CD4-positive, alpha-beta memory T cell (primary cell): ENCODE results near the gene VRK3. TPM values are rescaled to one million over a fixed set of nuclear protein-coding genes. Genes with fewer than 3 reads are reported as not detected.

Experiments
- CTCF ChIA-PET: fragments of 350-600 bp; sonication (Branson Sonifier 250); formaldehyde crosslinking; loops from one replicate; lab custom pipeline; 2021; ENCODE audit warnings: inconsistent platforms; ENCODE audit not compliant: partially characterized antibody; lab: Charles Lee
- POLR2A ChIA-PET: fragments of 350-600 bp; sonication (Branson Sonifier 250); formaldehyde crosslinking; loops from one replicate; lab custom pipeline; 2021; ENCODE audit not compliant: partially characterized antibody; lab: Charles Lee
- DNase-seq, 5 donors: peaks; one replicate each; pipeline versions ENCODE4 v3.0.0 to v3.0.0-alpha.2; 2020 to 2022; ENCODE audit warnings: mixed read lengths in 1 of 5
- H3K27ac ChIP-seq: one replicate; pipeline ENCODE4 v1.7.0; 2013; ENCODE audit warnings: low read depth, low read length
- H3K27me3 ChIP-seq: 2 replicates; pipeline ENCODE4 v1.7.0; 2013; ENCODE audit warnings: mild to moderate bottlenecking, low read length, moderate library complexity; ENCODE audit not compliant: insufficient read depth
- H3K36me3 ChIP-seq: 2 replicates; pipeline ENCODE4 v1.7.0; 2013; ENCODE audit warnings: mild to moderate bottlenecking, low read length, moderate library complexity; ENCODE audit not compliant: insufficient read depth
- H3K4me1 ChIP-seq: 2 replicates; pipeline ENCODE4 v1.7.0; 2013; ENCODE audit warnings: mild to moderate bottlenecking, low read length, moderate library complexity; ENCODE audit not compliant: insufficient read depth
- H3K4me3 ChIP-seq, 2 donors: one replicate each; pipeline ENCODE4 v1.7.0; 2013; ENCODE audit warnings: low read length in 2 of 2, mild to moderate bottlenecking in 1 of 2
- H3K9me3 ChIP-seq, 2 donors: one replicate each; pipeline ENCODE4 v1.7.0; 2013; ENCODE audit warnings: low read length in 2 of 2, control low read depth in 1 of 2; ENCODE audit not compliant: control insufficient read depth in 1 of 2
- H3K27ac Mint-ChIP-seq, 7 donors: one replicate each; pipeline ENCODE4 v1.8.0; 2020 to 2021; ENCODE audit warnings: mixed read lengths in 7 of 7, mild to moderate bottlenecking in 6 of 7, inconsistent platforms in 3 of 7, moderate library complexity in 3 of 7
- H3K27me3 Mint-ChIP-seq, 2 donors: one replicate each; pipeline ENCODE4 v1.8.0; 2020 to 2021; ENCODE audit warnings: mixed read lengths in 2 of 2
- H3K36me3 Mint-ChIP-seq, 2 donors: one replicate each; pipeline ENCODE4 v1.8.0; 2020 to 2021; ENCODE audit warnings: mixed read lengths in 2 of 2, inconsistent platforms in 1 of 2, mild to moderate bottlenecking in 1 of 2
- H3K4me1 Mint-ChIP-seq, 4 donors: one replicate each; pipeline ENCODE4 v1.8.0; 2020 to 2021; ENCODE audit warnings: mixed read lengths in 4 of 4, mild to moderate bottlenecking in 1 of 4
- H3K4me3 Mint-ChIP-seq, 8 donors: one replicate each; pipeline ENCODE4 v1.8.0; 2020 to 2021; ENCODE audit warnings: mixed read lengths in 8 of 8, mild to moderate bottlenecking in 7 of 8, moderate library complexity in 6 of 8, inconsistent platforms in 3 of 8
- H3K9me3 Mint-ChIP-seq, 8 donors: one replicate each; pipeline ENCODE4 v1.8.0; 2020 to 2021; ENCODE audit warnings: mixed read lengths in 8 of 8, mild to moderate bottlenecking in 5 of 8, inconsistent platforms in 3 of 8, moderate library complexity in 1 of 8
- intact Hi-C: fragments of 100-400 bp; cut with micrococcal nuclease; formaldehyde crosslinking; loops from one replicate; pipeline ENCODE4 v1.15.1; 2023
- polyA plus RNA-seq, 2 donors: library from polyadenylated mRNA; unstranded; fragments of 300-500 nt; fragmentation: Illumina TruSeq; gene quantifications; one replicate each; pipeline ENCODE4 v1.2.3, GENCODE V29; 2021
- total RNA-seq, 2 experiments: library from RNA; stranded (reverse); gene quantifications; one replicate each; pipeline ENCODE4 v1.2.3, GENCODE V29; 2021

The VRK3 gene
- total and polyA plus RNA-seq, 4 experiments from 2014 or later: 85.8 to 114 (median 108) TPM

DNA sequence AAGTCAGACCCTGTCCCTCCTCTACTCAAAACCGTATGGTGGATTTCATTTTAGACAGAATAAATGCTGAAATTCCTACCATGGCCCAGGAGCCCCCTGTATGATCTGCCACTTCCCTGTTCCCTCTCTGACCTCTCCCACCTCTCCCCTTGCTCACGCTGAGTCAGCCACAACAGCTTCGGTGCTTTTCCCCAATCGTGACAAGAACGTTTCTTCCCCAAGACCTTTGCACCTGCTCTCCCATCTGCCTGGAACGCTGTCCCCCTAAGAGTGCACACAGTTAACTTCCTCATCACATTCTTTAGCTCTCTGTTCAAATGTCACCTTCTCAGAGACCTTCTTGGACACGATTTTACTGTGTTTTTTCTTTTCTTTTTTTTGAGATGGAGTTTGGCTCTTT lies 2.3 kb downstream of the VRK3 start:
- no peak overlapping the region for H3K27ac ChIP-seq
- Mint-ChIP-seq H3K36me3 (peaks cover 12 to 31% of the 10 kb centered on the region in 2 donors), H3K4me1 (peaks cover 20 to 60% (median 41%) of the 10 kb centered on the region in 4 donors), H3K27ac (peak overlapping the region in 2 of 7 donors; percentile 11 to 64), H3K4me3 (peak overlapping the region in 4 of 8 donors; percentile 5 to 68 (median 49)), H3K27me3 (no peaks in the 10 kb centered on the region), H3K9me3 (peaks cover 0 to 6% (median 0%) of the 10 kb centered on the region in 8 donors)
- no peak overlapping the region for H3K4me3 ChIP-seq
- POLR2A ChIA-PET: interaction anchor here (3.4 kb wide), 1 partner anchor 94 kb away, joined by 18 read pairs; the partner anchor contains the start of genes ATF5 and NUP62
- H3K9me3 ChIP-seq: no peaks in the 10 kb centered on the region
- CTCF ChIA-PET: no interaction called here
- H3K36me3 ChIP-seq: peaks cover 18% of the 10 kb centered on the region
- peaks cover 33% of the 10 kb centered on the region for H3K4me1 ChIP-seq
- intact Hi-C loops: loop anchor here (10.0 kb wide), 1 partner anchor 782 kb away; no protein-coding TSS in a partner anchor
- DNase-seq: no peak
- H3K27me3 ChIP-seq: no peaks in the 10 kb centered on the region

DNA sequence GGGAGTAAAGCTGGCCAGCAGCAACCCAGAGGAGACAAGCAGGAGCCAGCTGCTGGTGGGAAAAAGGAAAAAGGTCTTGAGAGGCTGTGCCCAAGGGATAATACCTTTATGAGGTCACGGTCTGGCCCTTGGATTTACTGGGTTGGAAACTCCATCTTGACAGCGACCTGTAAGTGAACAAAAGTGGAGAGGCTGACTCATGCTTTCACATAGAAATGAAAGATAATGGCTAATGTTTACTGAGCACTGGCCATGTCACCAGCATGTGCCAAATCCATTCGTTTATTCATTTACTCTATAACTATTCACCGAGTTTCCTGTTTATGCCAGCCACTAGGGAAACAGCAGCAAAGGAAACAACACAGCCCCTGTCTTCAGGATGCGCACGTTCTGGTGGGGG lies 4.7 kb downstream of the VRK3 start:
- H3K27me3 ChIP-seq: no peaks in the 10 kb centered on the region
- no peaks in the 10 kb centered on the region for H3K9me3 ChIP-seq
- Mint-ChIP-seq H3K9me3 (peaks cover 0 to 3% (median 0%) of the 10 kb centered on the region in 8 donors), H3K4me1 (peaks cover 11 to 39% (median 26%) of the 10 kb centered on the region in 4 donors), H3K27ac (peak overlapping the region in 3 of 7 donors; percentile 23 to 88 (median 48)), H3K27me3 (no peaks in the 10 kb centered on the region), H3K4me3 (no peak overlapping the region), H3K36me3 (peaks cover 25 to 45% of the 10 kb centered on the region in 2 donors)
- no peak overlapping the region for H3K27ac ChIP-seq
- ChIA-PET POLR2A (no interaction called here), CTCF (no interaction called here)
- peaks cover 21% of the 10 kb centered on the region for H3K4me1 ChIP-seq
- no peak for DNase-seq
- H3K4me3 ChIP-seq: no peak overlapping the region
- H3K36me3 ChIP-seq: peaks cover 35% of the 10 kb centered on the region
- intact Hi-C loops: loop anchor here (10.0 kb wide), 1 partner anchor 784 kb away; no protein-coding TSS in a partner anchor

DNA sequence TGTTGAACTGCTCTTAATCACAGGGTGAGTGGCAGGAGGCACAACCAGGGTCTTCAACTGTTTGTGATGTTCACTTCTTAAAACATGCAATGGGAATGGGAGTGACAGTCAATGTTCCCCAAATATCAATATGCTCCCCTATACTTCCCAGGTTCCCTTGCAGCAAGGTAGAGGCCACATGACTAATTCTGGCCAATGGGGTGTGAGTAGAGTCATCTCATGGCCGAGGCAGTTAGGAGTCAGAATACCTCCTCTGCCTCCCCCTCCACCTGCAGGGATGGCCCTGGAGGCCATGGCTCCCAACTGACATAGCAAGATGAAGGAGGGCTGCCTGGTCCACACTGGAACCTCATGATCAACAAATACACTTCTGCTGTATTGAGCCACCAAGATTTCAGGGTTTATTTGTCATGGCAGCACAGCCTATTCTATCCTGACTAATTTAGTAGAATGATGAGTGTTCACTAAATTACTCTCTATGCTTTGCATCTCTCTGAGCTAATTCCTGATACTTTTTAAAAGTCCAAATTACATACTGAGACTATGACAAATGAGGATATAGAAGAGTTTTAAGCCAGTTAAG lies 8.9 kb downstream of the VRK3 start:
- no peak for DNase-seq
- H3K27me3 ChIP-seq: no peaks in the 10 kb centered on the region
- peaks cover 5% of the 10 kb centered on the region for H3K4me1 ChIP-seq
- intact Hi-C loops: no loop called here
- peaks cover 59% of the 10 kb centered on the region for H3K36me3 ChIP-seq
- no peaks in the 10 kb centered on the region for H3K9me3 ChIP-seq
- no peak overlapping the region for H3K4me3 ChIP-seq
- Mint-ChIP-seq H3K4me3 (no peak overlapping the region), H3K27ac (peak overlapping the region in 1 of 7 donors; percentile 11), H3K36me3 (peaks cover 48 to 72% of the 10 kb centered on the region in 2 donors), H3K4me1 (peaks cover 0 to 9% (median 2%) of the 10 kb centered on the region in 4 donors), H3K9me3 (no peaks in the 10 kb centered on the region), H3K27me3 (no peaks in the 10 kb centered on the region)
- CTCF ChIA-PET: no interaction called here
- POLR2A ChIA-PET: no interaction called here
- H3K27ac ChIP-seq: no peak overlapping the region

DNA sequence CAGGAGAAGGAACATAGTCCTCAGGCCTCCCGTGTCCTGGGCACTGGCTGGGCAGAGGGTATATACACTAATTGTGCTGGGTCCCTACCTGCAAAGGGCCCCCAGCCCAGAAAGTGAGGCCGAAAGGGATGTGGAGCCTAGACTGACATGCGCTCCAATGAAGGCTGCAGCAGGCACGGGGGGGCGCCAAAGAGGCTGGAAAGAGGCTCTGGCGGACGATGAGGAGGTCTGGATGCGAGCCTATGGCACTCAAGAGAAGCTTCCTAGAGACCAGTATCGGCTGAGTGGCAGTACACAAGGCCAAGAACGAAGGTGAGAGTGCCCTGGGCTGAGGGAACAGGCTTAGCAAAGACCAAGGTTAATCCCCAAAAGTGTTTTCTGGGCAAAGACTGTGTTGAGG lies 16.6 kb downstream of the VRK3 start:
- no peaks in the 10 kb centered on the region for H3K9me3 Mint-ChIP-seq
- H3K36me3 Mint-ChIP-seq: peaks cover 40 to 68% of the 10 kb centered on the region in 2 donors
- Histone ChIP-seq H3K9me3 (no peaks in the 10 kb centered on the region), H3K36me3 (peaks cover 49% of the 10 kb centered on the region), H3K4me3 (no peak overlapping the region), H3K27ac (no peak overlapping the region), H3K4me1 (peaks cover 17% of the 10 kb centered on the region), H3K27me3 (no peaks in the 10 kb centered on the region)
- H3K4me1 Mint-ChIP-seq: peaks cover 7 to 18% (median 11%) of the 10 kb centered on the region in 4 donors
- peak overlapping the region in 1 of 7 donors; percentile 36 for H3K27ac Mint-ChIP-seq
- POLR2A ChIA-PET: no interaction called here
- intact Hi-C loops: no loop called here
- CTCF ChIA-PET: no interaction called here
- DNase-seq: no peak
- no peak overlapping the region for H3K4me3 Mint-ChIP-seq
- no peaks in the 10 kb centered on the region for H3K27me3 Mint-ChIP-seq

DNA sequence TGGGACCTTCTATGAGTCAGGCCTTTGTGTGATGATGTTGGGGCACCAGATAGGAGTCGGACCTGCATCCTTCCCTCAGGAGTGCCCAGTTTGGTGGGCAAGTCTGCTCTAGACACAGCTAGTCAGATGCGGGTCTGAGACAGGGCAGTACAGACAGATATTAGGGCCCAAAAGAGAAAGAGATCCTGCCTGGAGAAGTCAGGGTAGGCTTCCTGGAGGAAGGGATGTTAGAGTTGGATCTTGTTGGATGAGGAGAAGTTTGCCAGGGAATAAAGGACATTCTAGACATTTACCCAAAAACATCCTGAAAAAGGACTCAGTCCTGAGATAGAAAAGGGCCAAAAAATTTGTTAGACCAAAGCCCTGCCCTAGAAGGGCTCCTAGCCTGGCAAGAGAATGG lies 17.2 kb downstream of the VRK3 start:
- Histone ChIP-seq H3K36me3 (peaks cover 49% of the 10 kb centered on the region), H3K27me3 (no peaks in the 10 kb centered on the region), H3K4me3 (no peak overlapping the region), H3K9me3 (no peaks in the 10 kb centered on the region), H3K4me1 (peaks cover 17% of the 10 kb centered on the region), H3K27ac (no peak overlapping the region)
- Mint-ChIP-seq H3K4me1 (peaks cover 7 to 18% (median 11%) of the 10 kb centered on the region in 4 donors), H3K9me3 (no peaks in the 10 kb centered on the region), H3K27me3 (no peaks in the 10 kb centered on the region), H3K27ac (no peak overlapping the region), H3K4me3 (no peak overlapping the region), H3K36me3 (peaks cover 35 to 67% of the 10 kb centered on the region in 2 donors)
- intact Hi-C loops: no loop called here
- CTCF ChIA-PET: no interaction called here
- DNase-seq: no peak
- POLR2A ChIA-PET: no interaction called here

DNA sequence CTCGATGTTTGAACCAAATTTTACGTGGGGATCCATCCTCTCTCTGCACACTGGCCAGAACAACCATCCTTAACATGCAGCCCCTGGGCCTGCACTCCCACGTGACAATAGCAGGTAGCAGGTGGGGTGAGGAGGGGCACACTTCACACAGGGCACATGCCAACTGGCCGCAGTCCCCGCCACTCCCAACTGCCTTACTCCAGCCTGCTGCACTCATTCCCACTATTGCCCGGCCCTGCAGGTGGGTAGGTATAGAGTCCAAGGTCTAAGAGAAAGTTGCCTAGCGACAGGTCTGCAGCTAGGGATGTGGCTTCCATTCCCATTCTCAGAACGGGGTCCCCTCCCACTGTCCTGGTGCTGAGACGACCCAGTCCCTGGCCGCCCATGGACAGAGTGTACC lies 18.0 kb downstream of the VRK3 start:
- Histone ChIP-seq H3K4me3 (no peak overlapping the region), H3K4me1 (peaks cover 17% of the 10 kb centered on the region), H3K9me3 (no peaks in the 10 kb centered on the region), H3K27me3 (no peaks in the 10 kb centered on the region), H3K36me3 (peaks cover 56% of the 10 kb centered on the region), H3K27ac (no peak overlapping the region)
- POLR2A ChIA-PET: no interaction called here
- Mint-ChIP-seq H3K27ac (no peak overlapping the region), H3K4me3 (no peak overlapping the region), H3K27me3 (no peaks in the 10 kb centered on the region), H3K36me3 (peaks cover 36 to 69% of the 10 kb centered on the region in 2 donors), H3K4me1 (peaks cover 7 to 18% (median 11%) of the 10 kb centered on the region in 4 donors), H3K9me3 (no peaks in the 10 kb centered on the region)
- intact Hi-C loops: no loop called here
- DNase-seq: no peak
- CTCF ChIA-PET: no interaction called here

DNA sequence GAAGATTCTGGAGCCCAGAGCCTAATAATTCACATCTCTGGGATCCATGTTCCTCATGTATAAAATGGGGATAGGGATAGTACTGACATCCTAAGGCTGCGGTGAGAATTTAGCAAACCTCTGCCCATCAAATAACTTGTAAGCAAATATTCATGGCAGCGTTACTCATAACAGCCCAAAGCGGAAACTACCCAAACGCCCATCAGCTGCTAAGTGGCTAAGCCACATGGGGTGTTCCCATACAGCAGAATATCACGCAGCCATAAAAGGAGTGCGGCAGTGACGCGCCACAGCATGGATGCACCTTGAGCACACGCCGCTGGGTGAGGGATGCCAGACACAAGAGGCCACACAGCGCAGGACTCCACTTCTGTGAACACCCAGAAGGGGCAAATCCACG lies 19.7 kb downstream of the VRK3 start:
- peaks cover 7 to 18% (median 11%) of the 10 kb centered on the region in 4 donors for H3K4me1 Mint-ChIP-seq
- H3K27ac Mint-ChIP-seq: no peak overlapping the region
- ChIA-PET CTCF (no interaction called here), POLR2A (no interaction called here)
- H3K36me3 Mint-ChIP-seq: peaks cover 42 to 73% of the 10 kb centered on the region in 2 donors
- Histone ChIP-seq H3K27ac (no peak overlapping the region), H3K4me3 (no peak overlapping the region), H3K27me3 (no peaks in the 10 kb centered on the region), H3K4me1 (peaks cover 17% of the 10 kb centered on the region), H3K36me3 (peaks cover 70% of the 10 kb centered on the region), H3K9me3 (no peaks in the 10 kb centered on the region)
- no peak for DNase-seq
- no peak overlapping the region for H3K4me3 Mint-ChIP-seq
- intact Hi-C loops: no loop called here
- H3K27me3 Mint-ChIP-seq: no peaks in the 10 kb centered on the region
- H3K9me3 Mint-ChIP-seq: no peaks in the 10 kb centered on the region
